ENCODE data around the gene AGAP5. TPM values are rescaled to one million over a fixed set of nuclear protein-coding genes. Genes with fewer than 3 reads are reported as not detected.
"Not testable (repeated sequence)": the region's sequence is repeated elsewhere in the genome, so short reads cannot be mapped to it uniquely, and the experiment has no call there.

AGAP5 gene
- total and polyA plus RNA-seq, 2 of the 13 experiments (the other 11 are each of a cell fraction or from before 2014, with no cell fraction given): 5.3 to 7.9 TPM

DNA sequence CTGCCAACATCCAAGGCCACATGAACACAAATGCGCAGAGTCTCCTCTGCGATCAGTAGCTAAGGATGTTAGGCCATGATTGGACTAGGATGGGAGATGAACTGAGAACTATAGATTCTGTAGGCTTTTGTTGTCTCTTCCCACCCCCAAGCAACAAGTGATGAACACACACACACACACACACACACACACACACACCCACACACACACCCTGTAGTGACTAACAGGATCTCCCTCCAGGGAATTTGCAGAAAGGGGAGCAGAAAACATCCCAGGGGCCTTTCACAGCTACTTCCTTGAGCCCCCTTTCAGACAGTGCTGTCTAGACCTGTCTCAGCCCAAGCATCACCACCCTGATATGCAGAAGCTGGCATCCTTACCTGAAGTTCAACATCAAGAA, 8.6 kb upstream of the AGAP5 start:
- not testable (repeated sequence) for BruUV-seq (replicated peaks); H3K4me2 ChIP-seq (ENCODE audit: low read depth, low read length)

GRCh38 chr10:73705506-73706072, 7.7 kb upstream of the AGAP5 start:
- H4K20me1 ChIP-seq (ENCODE audit: insufficient read depth, low read length); H3K79me2 ChIP-seq (ENCODE audit: insufficient read depth, low read length); intact Hi-C loops (cut with micrococcal nuclease; ENCODE audit: unreplicated experiment); H3K4me3 ChIP-seq (replicated peaks in 1 of 3; ENCODE audit: insufficient read depth in 1 of 3, low read depth in 2 of 3, low read length in 3 of 3); DNase-seq (ENCODE audit: low spot score); H3K27me3 ChIP-seq (ENCODE audit: control insufficient read depth in 1 of 2, insufficient read depth in 2 of 2, low read length in 2 of 2); in situ Hi-C loops (cut with HindIII; ENCODE audit: extremely low pct_ligation_motif_present, low pct_unique_long_range_greater_than_20kb); H3K36me3 ChIP-seq (replicated peaks in 1 of 2; ENCODE audit: control insufficient read depth in 1 of 2, insufficient read depth in 2 of 2, low read length in 2 of 2); H3K4me2 ChIP-seq (ENCODE audit: low read depth, low read length); ATAC-seq; BruUV-seq (replicated peaks); CTCF ChIA-PET (ENCODE audit: low intra/inter-chr PET ratio, low total read pairs); H3K9ac ChIP-seq (ENCODE audit: insufficient read depth, low read depth, low read length); POLR2A ChIA-PET; H2AFZ ChIP-seq (ENCODE audit: low read length); H3K9me3 ChIP-seq (ENCODE audit: low read length); FAIRE-seq; H3K27ac ChIP-seq (ENCODE audit: extremely low read length, insufficient read depth, low read length): not testable (repeated sequence)
- 57% methylated on average over 1 of the region's 1 CpG for WGBS (ENCODE audit: low lambda C conversion rate)
- H3K4me1 ChIP-seq (ENCODE audit: insufficient read depth, low read length): peaks cover 21% of the 10 kb centered on the region; the same call in 1 of the 2 replicates
- TF ChIP-seq ZNF263 (CRISPR knock-in tag; IDR thresholded peaks at IDR 0.05): peak; percentile 88

More for the DNA sequence above, 8.6 kb upstream of the AGAP5 start:
- H3K27ac ChIP-seq (ENCODE audit: extremely low read length, insufficient read depth, low read length); FAIRE-seq; H3K9ac ChIP-seq (ENCODE audit: insufficient read depth, low read depth, low read length); H4K20me1 ChIP-seq (ENCODE audit: insufficient read depth, low read length); H3K36me3 ChIP-seq (replicated peaks in 1 of 2; ENCODE audit: control insufficient read depth in 1 of 2, insufficient read depth in 2 of 2, low read length in 2 of 2); H2AFZ ChIP-seq (ENCODE audit: low read length); intact Hi-C loops (cut with micrococcal nuclease; ENCODE audit: unreplicated experiment); in situ Hi-C loops (cut with HindIII; ENCODE audit: extremely low pct_ligation_motif_present, low pct_unique_long_range_greater_than_20kb); CTCF ChIA-PET (ENCODE audit: low intra/inter-chr PET ratio, low total read pairs); DNase-seq (ENCODE audit: low spot score); ATAC-seq; H3K27me3 ChIP-seq (ENCODE audit: control insufficient read depth in 1 of 2, insufficient read depth in 2 of 2, low read length in 2 of 2); H3K4me3 ChIP-seq (replicated peaks in 1 of 3; ENCODE audit: insufficient read depth in 1 of 3, low read depth in 2 of 3, low read length in 3 of 3); POLR2A ChIA-PET; H3K79me2 ChIP-seq (ENCODE audit: insufficient read depth, low read length); H3K9me3 ChIP-seq (ENCODE audit: low read length): not testable (repeated sequence)
- peaks cover 21% of the 10 kb centered on the region; the same call in 1 of the 2 replicates for H3K4me1 ChIP-seq (ENCODE audit: insufficient read depth, low read length)
- WGBS (ENCODE audit: low lambda C conversion rate): 100% methylated on average over 2 of the region's 2 CpGs

GRCh38 chr10:73703924-73704323, 6.0 kb upstream of the AGAP5 start:
- peaks cover 21% of the 10 kb centered on the region; the same call in 1 of the 2 replicates for H3K4me1 ChIP-seq (ENCODE audit: insufficient read depth, low read length)
- H3K27me3 ChIP-seq (ENCODE audit: control insufficient read depth in 1 of 2, insufficient read depth in 2 of 2, low read length in 2 of 2); FAIRE-seq; H3K79me2 ChIP-seq (ENCODE audit: insufficient read depth, low read length); intact Hi-C loops (cut with micrococcal nuclease; ENCODE audit: unreplicated experiment); H3K9me3 ChIP-seq (ENCODE audit: low read length); POLR2A ChIA-PET; DNase-seq (ENCODE audit: low spot score); in situ Hi-C loops (cut with HindIII; ENCODE audit: extremely low pct_ligation_motif_present, low pct_unique_long_range_greater_than_20kb); H3K36me3 ChIP-seq (replicated peaks in 1 of 2; ENCODE audit: control insufficient read depth in 1 of 2, insufficient read depth in 2 of 2, low read length in 2 of 2); H3K4me2 ChIP-seq (ENCODE audit: low read depth, low read length); H3K9ac ChIP-seq (ENCODE audit: insufficient read depth, low read depth, low read length); H2AFZ ChIP-seq (ENCODE audit: low read length); H3K27ac ChIP-seq (ENCODE audit: extremely low read length, insufficient read depth, low read length); H4K20me1 ChIP-seq (ENCODE audit: insufficient read depth, low read length); BruUV-seq (replicated peaks); H3K4me3 ChIP-seq (replicated peaks in 1 of 3; ENCODE audit: insufficient read depth in 1 of 3, low read depth in 2 of 3, low read length in 3 of 3); ATAC-seq; CTCF ChIA-PET (ENCODE audit: low intra/inter-chr PET ratio, low total read pairs): not testable (repeated sequence)

DNA sequence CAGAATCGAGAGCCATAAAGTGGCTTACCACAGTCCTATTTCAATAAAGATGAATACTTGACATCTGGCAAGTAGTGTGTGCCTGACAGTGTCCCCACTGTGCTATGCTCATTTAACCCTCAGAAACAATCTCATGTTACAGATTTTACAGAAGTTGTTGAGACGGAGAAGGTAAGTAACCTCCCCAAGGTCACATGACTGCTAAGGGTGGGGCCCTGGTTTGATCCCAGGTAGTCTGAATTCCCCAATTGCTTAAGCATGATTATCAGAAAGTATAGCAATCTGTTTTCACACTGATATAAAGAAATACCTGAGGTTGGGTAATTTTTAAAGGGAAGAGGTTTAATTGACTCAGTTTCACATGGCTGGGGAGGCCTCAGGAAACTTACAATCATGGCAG, 910 bp upstream of the AGAP5 start:
- in situ Hi-C loops (cut with HindIII; ENCODE audit: extremely low pct_ligation_motif_present, low pct_unique_long_range_greater_than_20kb); H3K4me1 ChIP-seq (ENCODE audit: insufficient read depth, low read length); intact Hi-C loops (cut with micrococcal nuclease; ENCODE audit: unreplicated experiment); ATAC-seq; BruUV-seq (replicated peaks); H4K20me1 ChIP-seq (ENCODE audit: insufficient read depth, low read length); H3K27me3 ChIP-seq (ENCODE audit: control insufficient read depth in 1 of 2, insufficient read depth in 2 of 2, low read length in 2 of 2); CTCF ChIA-PET (ENCODE audit: low intra/inter-chr PET ratio, low total read pairs); FAIRE-seq; H3K27ac ChIP-seq (ENCODE audit: extremely low read length, insufficient read depth, low read length); H3K4me3 ChIP-seq (replicated peaks in 1 of 3; ENCODE audit: insufficient read depth in 1 of 3, low read depth in 2 of 3, low read length in 3 of 3); H3K9me3 ChIP-seq (ENCODE audit: low read length); H3K79me2 ChIP-seq (ENCODE audit: insufficient read depth, low read length); DNase-seq (ENCODE audit: low spot score); H3K9ac ChIP-seq (ENCODE audit: insufficient read depth, low read depth, low read length); H2AFZ ChIP-seq (ENCODE audit: low read length); H3K4me2 ChIP-seq (ENCODE audit: low read depth, low read length); H3K36me3 ChIP-seq (replicated peaks in 1 of 2; ENCODE audit: control insufficient read depth in 1 of 2, insufficient read depth in 2 of 2, low read length in 2 of 2); POLR2A ChIA-PET: not testable (repeated sequence)
- WGBS (ENCODE audit: low lambda C conversion rate): 95% methylated on average over 2 of the region's 2 CpGs

Measured in HepG2 (cell line).